Peyer's patch (tissue), 4 donors: ENCODE data around the gene COPG1.
A peak's percentile ranks its signal among the peaks of the same experiment; 100 is the strongest.

Experiments
- POLR2A ChIP-seq, 2 donors: fragments of 450-650 bp; IDR thresholded peaks; one replicate each; pipeline ENCODE4 v1.5.1; 2017; ENCODE audit warnings: antibody characterized with exemption in 2 of 2, mild to moderate bottlenecking in 2 of 2, moderate library complexity in 2 of 2
- TF ChIP-seq, protein P1 (sequence below), 6 experiments: fragments of 450-650 bp in 4 of 6; fragments of 200-600 bp in 2 of 6; sonication (generic) in 1 of 6; IDR thresholded peaks; one replicate each; pipeline ENCODE4 v1.5.1; 2017 to 2019; ENCODE audit warnings: antibody characterized with exemption in 6 of 6, mild to moderate bottlenecking in 3 of 6, moderate library complexity in 1 of 6

GRCh38 chr3:129314386-129315222, 65.2 kb downstream of the COPG1 start:
- TF ChIP-seq, protein P1, sequence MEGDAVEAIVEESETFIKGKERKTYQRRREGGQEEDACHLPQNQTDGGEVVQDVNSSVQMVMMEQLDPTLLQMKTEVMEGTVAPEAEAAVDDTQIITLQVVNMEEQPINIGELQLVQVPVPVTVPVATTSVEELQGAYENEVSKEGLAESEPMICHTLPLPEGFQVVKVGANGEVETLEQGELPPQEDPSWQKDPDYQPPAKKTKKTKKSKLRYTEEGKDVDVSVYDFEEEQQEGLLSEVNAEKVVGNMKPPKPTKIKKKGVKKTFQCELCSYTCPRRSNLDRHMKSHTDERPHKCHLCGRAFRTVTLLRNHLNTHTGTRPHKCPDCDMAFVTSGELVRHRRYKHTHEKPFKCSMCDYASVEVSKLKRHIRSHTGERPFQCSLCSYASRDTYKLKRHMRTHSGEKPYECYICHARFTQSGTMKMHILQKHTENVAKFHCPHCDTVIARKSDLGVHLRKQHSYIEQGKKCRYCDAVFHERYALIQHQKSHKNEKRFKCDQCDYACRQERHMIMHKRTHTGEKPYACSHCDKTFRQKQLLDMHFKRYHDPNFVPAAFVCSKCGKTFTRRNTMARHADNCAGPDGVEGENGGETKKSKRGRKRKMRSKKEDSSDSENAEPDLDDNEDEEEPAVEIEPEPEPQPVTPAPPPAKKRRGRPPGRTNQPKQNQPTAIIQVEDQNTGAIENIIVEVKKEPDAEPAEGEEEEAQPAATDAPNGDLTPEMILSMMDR (IDR thresholded peaks at IDR 0.05): no peak
- TF ChIP-seq POLR2A (IDR thresholded peaks at IDR 0.05): peak in 1 of 2 donors; percentile 15
